ENCODE measurements around the gene CITED1.

CITED1 gene

GRCh38 chrX:72308209-72308565, 2.5 kb upstream of the CITED1 start:
- Histone ChIP-seq H3K4me3 (ENCODE audit: low read length) (no peak overlapping the region), H3F3A (ENCODE audit: control insufficient read depth, insufficient read depth) (no peaks in the 10 kb centered on the region), H3K27ac (ENCODE audit: low read depth, low read length) (no peak overlapping the region), H3K36me3 (ENCODE audit: control insufficient read depth, low read length) (no peaks in the 10 kb centered on the region), H3K9me3 (ENCODE audit: control insufficient read depth, insufficient read depth, low read length) (no peaks in the 10 kb centered on the region), H3K9me2 (replicated peaks; ENCODE audit: control insufficient read depth, low read length) (no peaks in the 10 kb centered on the region), H3K79me2 (ENCODE audit: control insufficient read depth, low read length) (no peaks in the 10 kb centered on the region), H3K4me2 (ENCODE audit: low read length) (no peak overlapping the region), H3K27me3 (ENCODE audit: control insufficient read depth, low read length) (peaks cover 53% of the 10 kb centered on the region), H4K20me1 (ENCODE audit: control insufficient read depth, insufficient read depth, low read depth, low read length) (no peaks in the 10 kb centered on the region), H3K4me1 (ENCODE audit: control insufficient read depth, low read length) (no peaks in the 10 kb centered on the region)
- no peak for TF ChIP-seq CTCF (IDR thresholded peaks at IDR 0.05; ENCODE audit: low read depth, low read length, poor library complexity, severe bottlenecking)
- TF ChIP-seq EZH2phosphoT487 (IDR thresholded peaks at IDR 0.05; ENCODE audit: borderline replicate concordance, low read length): no peak

DNA sequence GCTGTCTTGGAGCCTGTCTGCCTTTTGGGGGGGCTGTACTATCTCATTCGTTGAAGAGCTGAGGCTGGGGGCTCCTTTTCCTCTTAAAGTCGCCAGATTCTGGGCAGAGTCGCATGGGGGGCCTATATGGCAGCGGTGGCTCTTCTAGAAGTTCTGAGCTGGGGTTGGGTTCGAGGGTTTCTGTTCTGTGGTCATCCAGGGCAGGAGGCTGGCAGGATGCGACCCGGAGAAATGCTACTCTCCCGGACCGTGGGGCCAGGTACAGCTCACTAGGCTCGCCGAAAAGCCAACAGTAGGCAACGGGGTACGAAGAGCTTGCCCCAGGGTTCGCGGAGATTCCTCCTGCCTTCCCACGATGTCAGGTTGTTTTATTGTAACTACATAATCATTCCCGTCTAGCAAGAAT, 1.9 kb upstream of the CITED1 start:
- Histone ChIP-seq H3K4me1 (ENCODE audit: control insufficient read depth, low read length) (no peaks in the 10 kb centered on the region), H3K79me2 (ENCODE audit: control insufficient read depth, low read length) (no peaks in the 10 kb centered on the region), H3K4me2 (ENCODE audit: low read length) (no peak overlapping the region), H3K36me3 (ENCODE audit: control insufficient read depth, low read length) (no peaks in the 10 kb centered on the region), H3K9me3 (ENCODE audit: control insufficient read depth, insufficient read depth, low read length) (no peaks in the 10 kb centered on the region), H3K27ac (ENCODE audit: low read depth, low read length) (no peak overlapping the region), H3K4me3 (ENCODE audit: low read length) (no peak overlapping the region), H3K27me3 (ENCODE audit: control insufficient read depth, low read length) (peaks cover 59% of the 10 kb centered on the region), H3K9me2 (replicated peaks; ENCODE audit: control insufficient read depth, low read length) (no peaks in the 10 kb centered on the region), H3F3A (ENCODE audit: control insufficient read depth, insufficient read depth) (no peaks in the 10 kb centered on the region), H4K20me1 (ENCODE audit: control insufficient read depth, insufficient read depth, low read depth, low read length) (no peaks in the 10 kb centered on the region)
- TF ChIP-seq CTCF (IDR thresholded peaks at IDR 0.05; ENCODE audit: low read depth, low read length, poor library complexity, severe bottlenecking) (no peak), EZH2phosphoT487 (IDR thresholded peaks at IDR 0.05; ENCODE audit: borderline replicate concordance, low read length) (no peak)

GRCh38 chrX:72306851-72307645, 1.3 kb upstream of the CITED1 start:
- no peaks in the 10 kb centered on the region for H3K9me3 ChIP-seq (ENCODE audit: control insufficient read depth, insufficient read depth, low read length)
- H3K4me3 ChIP-seq (ENCODE audit: low read length): peak overlapping the region; percentile 34
- peaks cover 62% of the 10 kb centered on the region for H3K27me3 ChIP-seq (ENCODE audit: control insufficient read depth, low read length)
- H3K4me2 ChIP-seq (ENCODE audit: low read length): peak overlapping the region; percentile 43
- no peaks in the 10 kb centered on the region for H3K9me2 ChIP-seq (replicated peaks; ENCODE audit: control insufficient read depth, low read length)
- TF ChIP-seq CTCF (IDR thresholded peaks at IDR 0.05; ENCODE audit: low read depth, low read length, poor library complexity, severe bottlenecking) (no peak), EZH2phosphoT487 (IDR thresholded peaks at IDR 0.05; ENCODE audit: borderline replicate concordance, low read length) (no peak)
- no peaks in the 10 kb centered on the region for H3K36me3 ChIP-seq (ENCODE audit: control insufficient read depth, low read length)
- H4K20me1 ChIP-seq (ENCODE audit: control insufficient read depth, insufficient read depth, low read depth, low read length): no peaks in the 10 kb centered on the region
- no peak overlapping the region for H3K27ac ChIP-seq (ENCODE audit: low read depth, low read length)
- H3F3A ChIP-seq (ENCODE audit: control insufficient read depth, insufficient read depth): no peaks in the 10 kb centered on the region
- no peaks in the 10 kb centered on the region for H3K4me1 ChIP-seq (ENCODE audit: control insufficient read depth, low read length)
- no peaks in the 10 kb centered on the region for H3K79me2 ChIP-seq (ENCODE audit: control insufficient read depth, low read length)

Data from DOHH2 (cell line).